HepG2 (cell line): ENCODE results near the gene ACAT2. TPM values are rescaled to one million over a fixed set of nuclear protein-coding genes. Genes with fewer than 3 reads are reported as not detected.
A peak's percentile ranks its signal among the peaks of the same experiment; 100 is the strongest.

ENCODE experiments used
- ATAC-seq: fragments of 200-7000 bp; cut with Tn5 transposase; 3 replicates; pipeline ENCODE4 v1.9.1; 2020; ENCODE audit warnings: mild to moderate bottlenecking, moderate library complexity
- BruUV-seq: library from RNA; stranded (reverse); fragments of 400-500 nt; replicated peaks from 2 replicates; lab custom pipeline; 2021; lab: Mats Ljungman, UMichigan
- CTCF ChIA-PET: fragments of 300-600 bp; formaldehyde crosslinking; extraction: SDS; loops from one replicate; lab custom pipeline; 2021; ENCODE audit warnings: low total read pairs, inconsistent platforms, low intra/inter-chr PET ratio; lab: Yijun Ruan, JAX
- POLR2A ChIA-PET: fragments of 350-600 bp; sonication (Branson Sonifier 250); formaldehyde crosslinking; loops from one replicate; lab custom pipeline; 2020; ENCODE audit warnings: antibody characterized with exemption, inconsistent platforms; lab: Yijun Ruan, JAX
- DNase-seq: peaks from one replicate; pipeline ENCODE4 v3.0.0-alpha.2; 2015; ENCODE audit warnings: low spot score
- FAIRE-seq: peaks from 3 replicates; lab custom pipeline; 2011; peaks lifted over from hg19 to GRCh38; lab: Jason Lieb, UNC
- H2AFZ ChIP-seq: one replicate; pipeline ENCODE4 v1.6.1; 2011; ENCODE audit warnings: low read length, inconsistent platforms
- H3K27ac ChIP-seq: fragments of 300-600 bp; 3 replicates; pipeline ENCODE4 v1.8.0; 2011; ENCODE audit warnings: mixed run types, mild to moderate bottlenecking, mixed read lengths, low read length, inconsistent platforms; ENCODE audit not compliant: insufficient read depth; ENCODE audit errors: extremely low read length
- H3K27me3 ChIP-seq, 2 experiments: fragments of 200-600 bp in 1 of 2; 2 replicates in 1 of 2; 3 replicates in 1 of 2; pipeline versions ENCODE4 v1.6.0 to v1.8.0; 2011; ENCODE audit warnings: low read length in 2 of 2, mild to moderate bottlenecking in 2 of 2, moderate library complexity in 2 of 2, inconsistent platforms in 1 of 2; ENCODE audit not compliant: insufficient read depth in 2 of 2, control insufficient read depth in 1 of 2
- H3K36me3 ChIP-seq, 2 experiments: fragments of 200-600 bp in 1 of 2; replicated peaks in 1 of 2; 2 replicates in 1 of 2; 3 replicates in 1 of 2; pipeline versions ENCODE4 v1.5.1 to v1.8.0; 2011; ENCODE audit warnings: low read length in 2 of 2, inconsistent platforms in 1 of 2; ENCODE audit not compliant: insufficient read depth in 2 of 2, control insufficient read depth in 1 of 2
- H3K4me1 ChIP-seq: 2 replicates; pipeline ENCODE4 v1.5.1; 2012; ENCODE audit warnings: low read length, inconsistent platforms; ENCODE audit not compliant: insufficient read depth
- H3K4me2 ChIP-seq: 2 replicates; pipeline ENCODE4 v1.6.0; 2011; ENCODE audit warnings: low read depth, low read length, inconsistent platforms
- H3K4me3 ChIP-seq, 3 experiments: fragments of 200-600 bp in 1 of 3; sonication (generic), shearing (Covaris generic) in 1 of 3; replicated peaks in 1 of 3; 2 replicates each; pipeline ENCODE4 v1.5.1; 2011 to 2016; ENCODE audit warnings: low read length in 3 of 3, inconsistent platforms in 2 of 3, low read depth in 2 of 3, mild to moderate bottlenecking in 2 of 3, control low read depth in 1 of 3, mixed read lengths in 1 of 3; ENCODE audit not compliant: insufficient read depth in 1 of 3
- H3K79me2 ChIP-seq: one replicate; pipeline ENCODE4 v1.6.1; 2011; ENCODE audit warnings: low read length, inconsistent platforms; ENCODE audit not compliant: insufficient read depth
- H3K9ac ChIP-seq: 2 replicates; pipeline ENCODE4 v1.6.0; 2011; ENCODE audit warnings: mild to moderate bottlenecking, low read depth, low read length, inconsistent platforms; ENCODE audit not compliant: insufficient read depth
- H3K9me3 ChIP-seq: 2 replicates; pipeline ENCODE4 v1.5.1; 2012; ENCODE audit warnings: mild to moderate bottlenecking, low read length
- H4K20me1 ChIP-seq: 2 replicates; pipeline ENCODE4 v1.6.0; 2011; ENCODE audit warnings: inconsistent platforms, mild to moderate bottlenecking, low read length, moderate library complexity; ENCODE audit not compliant: insufficient read depth
- EEA1 ChIP-seq: sonication (generic); formaldehyde crosslinking; IDR thresholded peaks from 2 replicates; pipeline ENCODE4 v1.5.1; 2020; ENCODE audit warnings: mild to moderate bottlenecking, missing genetic modification reagents, borderline replicate concordance
- ESRRA ChIP-seq: sonication (generic); formaldehyde crosslinking; IDR thresholded peaks from 2 replicates; pipeline ENCODE4 v1.5.1; 2020; ENCODE audit warnings: mild to moderate bottlenecking, low read depth, missing genetic modification reagents
- FOXJ3 ChIP-seq: sonication (generic); formaldehyde crosslinking; IDR thresholded peaks from 2 replicates; pipeline ENCODE4 v1.4.0; 2020; ENCODE audit warnings: missing genetic modification reagents, mild to moderate bottlenecking, borderline replicate concordance
- NR2F1 ChIP-seq, 2 experiments: fragments of 450-650 bp in 1 of 2; formaldehyde crosslinking in 1 of 2; IDR thresholded peaks; 2 replicates each; pipeline versions ENCODE4 v1.5.0 to v1.6.1; 2016 to 2020; ENCODE audit warnings: mild to moderate bottlenecking in 1 of 2, missing compliant biosample characterization in 1 of 2, missing genetic modification reagents in 1 of 2, moderate library complexity in 1 of 2
- PAX8 ChIP-seq: sonication (generic); formaldehyde crosslinking; IDR thresholded peaks from 2 replicates; pipeline ENCODE4 v1.8.0; 2022; ENCODE audit warnings: mild to moderate bottlenecking, missing genetic modification reagents, borderline replicate concordance
- PRPF4 ChIP-seq: fragments of 200-400 bp; formaldehyde crosslinking; IDR thresholded peaks from 2 replicates; pipeline ENCODE4 v1.6.1; 2016; ENCODE audit warnings: low read length, low read depth; ENCODE audit not compliant: poor library complexity, severe bottlenecking
- RARA ChIP-seq: IDR thresholded peaks from 2 replicates; pipeline ENCODE4 v1.6.1; 2016; ENCODE audit warnings: missing genetic modification reagents, missing compliant biosample characterization
- RBFOX2 ChIP-seq: fragments of 200-400 bp; formaldehyde crosslinking; IDR thresholded peaks from 2 replicates; pipeline ENCODE4 v1.6.1; 2017; ENCODE audit warnings: low read depth, mild to moderate bottlenecking, low read length
- SIN3A ChIP-seq: IDR thresholded peaks from 2 replicates; pipeline ENCODE4 v1.6.1; 2011; ENCODE audit warnings: low read depth, mild to moderate bottlenecking, control low read depth, low read length, borderline replicate concordance
- SRSF1 ChIP-seq: fragments of 200-400 bp; formaldehyde crosslinking; optimal IDR thresholded peaks from 2 replicates; pipeline ENCODE3; 2017; ENCODE audit warnings: mild to moderate bottlenecking, low read depth, low read length, moderate library complexity
- TP53 ChIP-seq: sonication (generic); formaldehyde crosslinking; conservative IDR thresholded peaks from 2 replicates; pipeline ENCODE4 v1.4.0; 2020; ENCODE audit warnings: missing genetic modification reagents
- XRCC5 ChIP-seq: fragments of 200-400 bp; formaldehyde crosslinking; optimal IDR thresholded peaks from 2 replicates; pipeline ENCODE3; 2017; ENCODE audit warnings: mild to moderate bottlenecking, low read length
- ZMYM3 ChIP-seq: sonication (generic); formaldehyde crosslinking; IDR thresholded peaks from 2 replicates; pipeline ENCODE4 v1.5.1; 2020; ENCODE audit warnings: mild to moderate bottlenecking, missing genetic modification reagents
- ZNF225 ChIP-seq: sonication (generic); formaldehyde crosslinking; IDR thresholded peaks from 2 replicates; pipeline ENCODE4 v1.4.0; 2020; ENCODE audit warnings: mild to moderate bottlenecking, missing genetic modification reagents
- ZNF282 ChIP-seq: fragments of 450-650 bp; IDR thresholded peaks from 2 replicates; pipeline ENCODE4 v1.6.1; 2018; ENCODE audit not compliant: partially characterized antibody
- ZNF367 ChIP-seq: sonication (generic); formaldehyde crosslinking; IDR thresholded peaks from 2 replicates; pipeline ENCODE4 v1.4.0; 2020; ENCODE audit warnings: missing genetic modification reagents, borderline replicate concordance
- ZNF629 ChIP-seq: sonication (generic); formaldehyde crosslinking; conservative IDR thresholded peaks from 2 replicates; pipeline ENCODE4 v1.5.0; 2020; ENCODE audit warnings: missing genetic modification reagents
- ZNF660 ChIP-seq: sonication (generic); formaldehyde crosslinking; IDR thresholded peaks from 2 replicates; pipeline ENCODE4 v1.5.1; 2020; ENCODE audit warnings: mild to moderate bottlenecking, low read depth, missing genetic modification reagents, borderline replicate concordance
- ZNF737 ChIP-seq: sonication (generic); formaldehyde crosslinking; IDR thresholded peaks from 2 replicates; pipeline ENCODE4 v1.5.0; 2020; ENCODE audit warnings: missing genetic modification reagents, mild to moderate bottlenecking, borderline replicate concordance
- ZNF777 ChIP-seq: sonication (generic); formaldehyde crosslinking; IDR thresholded peaks from 2 replicates; pipeline ENCODE4 v1.4.0; 2020; ENCODE audit warnings: missing genetic modification reagents
- ZNF780A ChIP-seq: sonication (generic); formaldehyde crosslinking; IDR thresholded peaks from 2 replicates; pipeline ENCODE4 v1.8.0; 2022; ENCODE audit warnings: mild to moderate bottlenecking, missing genetic modification reagents, moderate library complexity
- WGBS: methylation state at CpG from one replicate; pipeline ENCODE4 v1.1.6; 2017; ENCODE audit warnings: low lambda C conversion rate; 5-methylcytosine and 5-hydroxymethylcytosine counted together
- in situ Hi-C: cut with HindIII; loops from 2 replicates; pipeline ENCODE4 v1.10.0; 2017; ENCODE audit warnings: low pct_unique_long_range_greater_than_20kb; ENCODE audit not compliant: extremely low pct_ligation_motif_present
- intact Hi-C: fragments of 100-400 bp; cut with micrococcal nuclease; formaldehyde crosslinking; loops from one replicate; pipeline ENCODE4 v1.10.0; 2022; ENCODE audit not compliant: unreplicated experiment
- polyA plus RNA-seq, 8 experiments: library from polyadenylated mRNA; depleted of rRNA in 3 of 8; stranded (reverse) in 7 of 8; unstranded in 1 of 8; fragments of >200 nt; fragmentation: Illumina TruSeq in 4 of 8; extraction: Trizol in 4 of 8; gene quantifications; 2 replicates each; pipeline versions ENCODE4 v1.2.1 to v1.2.3, GENCODE V29; 2011 to 2016; ENCODE audit warnings: low read depth in 4 of 8, missing spikeins in 1 of 8, mixed read lengths in 1 of 8; ENCODE audit not compliant: insufficient read depth in 1 of 8
- total RNA-seq, 5 experiments: library from RNA; depleted of rRNA; stranded (reverse); fragments of >200 nt; fragmentation: Illumina TruSeq; extraction: Trizol; gene quantifications; 2 replicates each; pipeline ENCODE4 v1.2.3, GENCODE V29; 2016; ENCODE audit warnings: low read depth in 1 of 5
- TF ChIP-seq, protein P1 (sequence below): sonication (generic); formaldehyde crosslinking; IDR thresholded peaks from 2 replicates; pipeline ENCODE4 v1.5.0; 2020; ENCODE audit warnings: mild to moderate bottlenecking, low read depth, missing genetic modification reagents, borderline replicate concordance

ACAT2 gene
- total and polyA plus RNA-seq, 2 of the 13 experiments (the other 11 are each of a cell fraction or from before 2014, with no cell fraction given): 121 to 534 TPM

DNA sequence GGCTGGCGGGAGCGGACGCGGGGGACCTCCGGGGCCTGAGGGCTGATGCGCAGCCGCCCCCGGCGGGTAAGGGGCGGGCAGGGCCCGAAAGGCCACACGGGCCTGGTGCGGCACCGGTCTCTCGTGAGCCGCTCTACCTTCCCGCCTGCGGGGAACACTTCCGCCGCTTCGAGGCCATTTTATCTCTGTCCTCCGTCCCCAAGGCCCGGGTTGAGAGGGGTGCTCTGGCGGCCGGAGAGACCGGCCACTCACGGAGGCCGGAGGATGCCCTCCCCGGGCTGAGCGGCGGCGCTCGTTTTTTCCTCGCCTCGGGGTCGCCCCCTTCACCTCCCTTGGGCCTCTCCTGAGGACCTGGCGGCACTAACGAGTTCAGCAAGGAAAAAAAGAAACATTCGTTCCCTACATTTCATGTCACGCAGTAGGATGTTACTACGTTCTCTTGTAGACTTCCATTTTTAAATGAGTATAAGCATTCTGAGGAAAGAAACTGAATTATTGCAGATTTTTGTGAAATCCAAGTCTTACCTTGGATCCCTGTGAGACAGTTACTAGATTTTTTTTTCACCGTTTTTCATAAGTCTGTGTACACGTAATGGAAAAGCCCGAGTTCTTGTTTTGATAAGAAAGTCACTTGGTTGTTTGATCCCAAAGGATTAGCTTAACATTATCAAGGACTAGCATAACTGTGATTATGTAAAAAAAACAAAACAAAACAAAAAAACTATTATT is 34.0 kb upstream of the ACAT2 start (continued):
- TF ChIP-seq ZNF660 (CRISPR knock-in tag) (no peak), ZNF367 (no peak), XRCC5 (peak; percentile 68), TP53 (CRISPR knock-in tag) (no peak), ZNF225 (CRISPR knock-in tag) (peak; percentile 90), SRSF1 (peak; percentile 5), RARA (CRISPR knock-in tag) (peak; percentile 6; the same call in 1 of the 2 replicates)

DNA sequence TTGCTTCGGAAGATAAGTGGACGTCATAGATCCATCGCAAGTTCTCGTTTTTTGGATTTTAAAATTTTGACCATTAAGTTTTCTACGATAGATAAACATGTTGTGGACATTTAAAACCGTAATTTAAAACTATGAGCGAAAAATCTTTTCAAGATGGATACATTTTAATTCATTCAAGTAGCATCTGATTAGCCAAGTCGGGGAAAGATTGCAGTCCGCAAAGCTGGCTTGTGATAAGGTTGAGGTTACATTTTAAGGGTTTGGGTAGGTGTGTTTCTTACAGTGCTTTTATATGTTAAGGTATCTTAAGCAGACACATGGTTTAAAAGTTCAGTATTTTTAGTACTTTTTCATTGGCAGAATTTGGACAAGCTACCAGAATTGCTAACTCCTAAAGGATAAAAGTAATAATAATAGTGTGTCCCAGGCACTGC is 33.3 kb upstream of the ACAT2 start:
- H3K4me3 ChIP-seq: peak overlapping the region; percentile 88 to 99 (median 97)
- peaks cover 0 to 4% of the 10 kb centered on the region in 2 experiments; a peak in 3 of 5 replicates for H3K36me3 ChIP-seq
- DNase-seq (no peak), FAIRE-seq (no peak), ATAC-seq (no peak)
- H3K4me1 ChIP-seq: peaks cover 68% of the 10 kb centered on the region
- peak overlapping the region; percentile 99 for H3K27ac ChIP-seq
- ChIA-PET CTCF (no interaction called here), POLR2A (interaction anchor here (0.8 to 13.1 kb wide), 6 partner anchors 10 to 62 kb away, joined by 4 to 175 read pairs (median 75); partner anchors contain the start of genes ACAT2, MRPL18, SOD2 and TCP1)
- in situ Hi-C loops: loop anchor here (5.0 kb wide), 3 partner anchors 34 to 59 kb away; partner anchors contain the start of genes ACAT2, SOD2 and TCP1
- H2AFZ ChIP-seq: no peak overlapping the region
- H3K9me3 ChIP-seq: no peaks in the 10 kb centered on the region
- intact Hi-C loops: no loop called here
- peak overlapping the region; percentile 96 for H3K4me2 ChIP-seq
- under 1% methylated on average over 9 of the region's 9 CpGs for WGBS
- H3K79me2 ChIP-seq: peaks cover 93% of the 10 kb centered on the region
- H3K9ac ChIP-seq: peak overlapping the region; percentile 99
- H4K20me1 ChIP-seq: peaks cover 58% of the 10 kb centered on the region
- H3K27me3 ChIP-seq: no peaks in the 10 kb centered on the region; a peak in 1 of 5 replicates
- BruUV-seq: no TSS peak
- TF ChIP-seq EEA1: no peak
- 0 out of 2 replicates have a peak, but pooled peaks have one; percentile 4 for TF ChIP-seq SIN3A
- TF ChIP-seq ESRRA (CRISPR knock-in tag): no peak
- no peak for TF ChIP-seq ZMYM3
- TF ChIP-seq ZNF629 (CRISPR knock-in tag): no peak
- TF ChIP-seq ZNF777 (CRISPR knock-in tag): no peak
- TF ChIP-seq FOXJ3: no peak
- TF ChIP-seq ZNF780A: no peak
- TF ChIP-seq PAX8 (CRISPR knock-in tag): no peak
- TF ChIP-seq NR2F1 (CRISPR knock-in tag; IDR thresholded peaks at IDR 0.05): no peak
- TF ChIP-seq ZNF282: no peak
- TF ChIP-seq, protein P1, sequence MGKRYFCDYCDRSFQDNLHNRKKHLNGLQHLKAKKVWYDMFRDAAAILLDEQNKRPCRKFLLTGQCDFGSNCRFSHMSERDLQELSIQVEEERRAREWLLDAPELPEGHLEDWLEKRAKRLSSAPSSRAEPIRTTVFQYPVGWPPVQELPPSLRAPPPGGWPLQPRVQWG (CRISPR knock-in tag): no peak
- no peak for TF ChIP-seq PRPF4
- TF ChIP-seq ZNF737 (CRISPR knock-in tag): no peak
- peak; percentile 58 for TF ChIP-seq RBFOX2
